Superior temporal gyrus (tissue), 1 donor: Measurements from ENCODE around the gene PRRG2.

ENCODE experiments used
- DNase-seq: peaks from one replicate; pipeline ENCODE4 v3.0.0-alpha.2; 2016; ENCODE audit errors: extremely low spot score

PRRG2 gene

GRCh38 chr19:49581007-49581508, at the start of gene PRRG2:
Gene PRRG2 (plus strand): TSS chr19:49581316. CDS start chr19:49583220, 1,904 bp downstream.
- no peak for DNase-seq

- DNase-seq = peak; percentile 42
Measured at GRCh38 chr19:49533551-49534488, 47.3 kb upstream of the PRRG2 start.

GRCh38 chr19:49534632-49535385, 46.3 kb upstream of the PRRG2 start:
- DNase-seq = no peak

DNA sequence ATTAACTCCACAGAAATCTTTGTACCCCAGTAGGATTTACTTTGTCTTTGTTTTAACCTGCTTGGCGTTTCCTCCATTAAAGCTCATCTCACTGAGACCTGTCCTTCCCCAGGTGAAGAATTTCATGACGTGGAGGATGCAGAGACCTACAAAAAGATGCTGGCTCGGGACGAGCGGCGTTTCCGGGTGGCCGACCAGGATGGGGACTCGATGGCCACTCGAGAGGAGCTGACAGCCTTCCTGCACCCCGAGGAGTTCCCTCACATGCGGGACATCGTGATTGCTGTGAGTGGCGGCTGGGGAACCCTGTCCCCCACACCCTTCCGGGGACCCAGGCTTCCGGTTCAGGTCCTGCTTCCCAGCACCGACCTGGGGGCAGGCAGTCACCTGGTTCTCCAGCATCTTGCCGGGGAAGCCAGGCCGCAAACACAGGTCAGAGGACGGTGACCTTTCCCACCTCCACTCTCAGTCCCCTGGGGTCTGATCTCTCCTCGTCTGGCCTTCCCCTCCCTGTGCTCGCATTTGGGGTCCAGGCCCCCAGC, 44.1 kb upstream of the PRRG2 start:
- no peak for DNase-seq

DNA sequence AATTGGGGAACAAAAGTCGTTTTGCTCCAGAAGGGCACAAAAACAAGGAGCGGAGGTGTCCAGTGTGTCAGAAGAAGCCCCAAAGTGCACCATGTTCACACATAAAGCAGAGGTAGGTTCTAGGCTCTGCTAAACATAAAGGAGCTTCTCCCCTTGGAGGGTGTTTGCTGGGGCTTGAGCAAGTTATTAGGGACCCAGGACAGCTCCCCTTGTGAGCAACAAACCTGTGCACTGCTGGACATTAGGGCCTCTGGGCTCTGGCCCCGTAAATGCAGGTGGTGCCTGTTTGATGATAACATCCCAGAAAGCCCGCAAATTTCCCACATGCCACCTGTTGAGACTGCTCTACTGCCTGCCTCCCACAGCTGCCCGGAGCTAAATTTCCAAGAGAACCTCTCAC, 42.5 kb upstream of the PRRG2 start:
- DNase-seq = no peak

- DNase-seq = no peak
Measured at GRCh38 chr19:49539192-49539952, 41.7 kb upstream of the PRRG2 start.

DNA sequence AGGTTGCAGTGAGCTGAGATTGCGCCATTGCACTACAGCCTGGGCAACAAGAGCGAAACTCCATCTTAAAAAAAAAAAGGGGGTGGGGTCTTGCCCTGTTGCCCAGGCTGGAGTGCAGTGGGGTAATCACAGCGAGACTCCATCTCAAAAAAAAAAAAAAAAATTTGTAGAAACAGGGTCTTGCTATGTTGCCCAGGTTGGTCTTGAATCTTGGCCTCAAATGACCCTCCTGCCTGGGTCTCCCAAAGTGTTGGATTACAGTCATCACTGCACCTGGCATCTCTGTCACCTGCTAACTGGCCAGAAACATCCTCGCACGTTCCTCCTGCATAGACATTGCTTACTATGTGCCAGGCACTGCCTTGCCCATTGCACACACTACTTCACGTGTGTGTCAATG, 39.2 kb upstream of the PRRG2 start:
- DNase-seq = no peak

- no peak for DNase-seq
Measured at GRCh38 chr19:49542446-49542845, 38.7 kb upstream of the PRRG2 start.

- no peak for DNase-seq
Measured at GRCh38 chr19:49543032-49543431, 38.1 kb upstream of the PRRG2 start.

- no peak for DNase-seq
Measured at GRCh38 chr19:49544154-49544553, 37.0 kb upstream of the PRRG2 start.

- peak; percentile 98 for DNase-seq
Measured at GRCh38 chr19:49546825-49547565, 34.1 kb upstream of the PRRG2 start.

- no peak for DNase-seq
Measured at GRCh38 chr19:49549045-49549444, 32.1 kb upstream of the PRRG2 start.

GRCh38 chr19:49551531-49551930, 29.6 kb upstream of the PRRG2 start:
- no peak for DNase-seq

GRCh38 chr19:49552749-49553148, 28.4 kb upstream of the PRRG2 start:
- no peak for DNase-seq

- no peak for DNase-seq
Measured at GRCh38 chr19:49553451-49554271, 27.5 kb upstream of the PRRG2 start.

- DNase-seq = no peak
Measured at GRCh38 chr19:49554701-49555181, 26.4 kb upstream of the PRRG2 start.

GRCh38 chr19:49555600-49556411, 25.3 kb upstream of the PRRG2 start:
- DNase-seq = no peak

DNA sequence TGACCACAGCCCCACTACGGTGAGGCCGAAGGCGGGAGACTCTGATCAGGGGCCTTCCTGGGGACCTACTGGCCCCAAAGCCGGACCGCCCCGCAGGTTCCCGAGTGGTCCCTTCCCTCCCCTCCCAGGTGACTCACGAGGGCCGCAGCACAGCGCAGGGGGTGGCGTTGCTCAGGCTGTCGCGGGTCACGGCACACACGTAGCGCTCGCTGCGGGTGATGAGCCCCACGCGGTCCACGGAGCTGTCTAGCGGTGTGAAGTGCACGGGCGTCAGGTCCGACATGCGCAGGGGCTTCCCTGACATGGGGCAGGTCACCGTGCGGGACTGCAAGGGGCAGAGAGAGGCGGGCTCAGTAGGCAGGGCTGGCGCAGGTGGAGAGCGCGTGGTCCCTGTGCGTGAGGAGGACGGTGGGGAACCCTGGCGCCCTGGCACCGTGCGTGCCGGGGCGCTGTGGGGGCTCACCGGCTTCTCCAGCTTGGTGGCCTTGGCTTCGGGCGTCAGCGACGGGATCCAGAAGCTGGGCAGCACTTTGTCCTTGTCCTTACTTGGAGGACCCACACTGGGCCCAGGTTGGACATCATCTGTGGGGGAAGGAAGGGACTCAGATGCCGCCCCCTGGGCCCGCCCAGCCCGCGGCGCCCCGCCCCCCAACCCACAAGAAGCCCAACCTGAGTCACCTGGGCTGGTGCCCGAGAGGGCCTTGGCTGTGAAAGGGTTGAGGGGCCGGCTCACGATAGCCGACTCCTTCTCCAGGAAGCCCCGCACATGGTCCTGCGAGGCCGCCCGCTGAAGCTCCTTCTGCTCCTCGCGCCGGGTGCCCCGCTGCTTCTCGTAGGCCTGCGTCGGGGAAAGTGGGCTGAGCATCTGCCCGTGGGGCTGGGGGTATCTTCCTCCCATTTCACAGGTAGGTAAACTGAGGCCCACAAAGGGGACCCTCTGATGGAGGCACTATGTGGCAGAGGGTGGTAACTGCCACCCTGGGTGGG, 24.4 kb upstream of the PRRG2 start:
- no peak for DNase-seq
